Ovary (tissue), 3 donors: ENCODE measurements around the gene RUNX1.

Experiments used
- CTCF ChIP-seq, 3 donors: fragments of 450-650 bp in 2 of 3; fragments of 200-600 bp in 1 of 3; IDR thresholded peaks; one replicate each; pipeline versions ENCODE4 v1.5.1 to v1.8.0; 2016 to 2022; ENCODE audit warnings: antibody characterized with exemption in 3 of 3, mild to moderate bottlenecking in 1 of 3
- EP300 ChIP-seq: sonication (generic); formaldehyde crosslinking; IDR thresholded peaks from one replicate; pipeline ENCODE4 v1.6.1; 2017; ENCODE audit warnings: antibody characterized with exemption
- POLR2A ChIP-seq: fragments of 450-650 bp; IDR thresholded peaks from one replicate; pipeline ENCODE4 v1.6.1; 2017; ENCODE audit warnings: antibody characterized with exemption, mild to moderate bottlenecking, moderate library complexity
- donor health status: DM: no; HTN: no; CAD: no.

DNA sequence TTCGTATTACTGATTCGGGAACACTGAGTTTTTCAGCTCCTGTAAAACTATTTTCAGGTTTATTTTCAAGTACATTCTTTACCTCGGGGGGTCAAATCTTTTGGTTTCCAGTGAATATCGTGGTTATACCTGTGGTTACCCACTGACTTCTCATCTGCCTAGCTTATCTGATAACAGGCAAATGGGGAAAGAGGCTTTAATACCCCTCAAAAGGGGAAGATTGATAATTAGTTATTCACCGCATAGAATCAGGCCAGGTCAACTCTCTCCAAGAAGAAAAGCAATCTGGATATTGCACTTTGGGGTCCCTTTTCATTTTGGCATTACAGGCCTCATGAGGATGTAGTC is 23.0 kb downstream of the RUNX1 start:
- no peak for TF ChIP-seq EP300
- TF ChIP-seq POLR2A = no peak
- TF ChIP-seq CTCF (IDR thresholded peaks at IDR 0.05) = no peak
